Vagina (tissue), 2 donors: ENCODE results near the gene MAML3. TPM values are rescaled to one million over a fixed set of nuclear protein-coding genes. Genes with fewer than 3 reads are reported as not detected.

ENCODE experiments used
- DNase-seq, 2 donors: peaks; one replicate each; pipeline ENCODE4 v3.0.0-alpha.2; 2017; ENCODE audit errors: extremely low spot score in 2 of 2
- H3K27ac ChIP-seq: fragments of 200-600 bp; sonication (generic); one replicate; pipeline ENCODE4 v1.5.1; 2019
- H3K27me3 ChIP-seq: fragments of 200-600 bp; sonication (generic); one replicate; pipeline ENCODE4 v1.5.1; 2019
- H3K36me3 ChIP-seq, 2 donors: fragments of 200-600 bp; sonication (generic); one replicate each; pipeline ENCODE4 v1.5.1; 2017 to 2019
- H3K4me1 ChIP-seq: fragments of 200-600 bp; sonication (generic); one replicate; pipeline ENCODE4 v1.5.1; 2019
- H3K4me3 ChIP-seq, 2 donors: fragments of 200-600 bp; sonication (generic); 1 replicate in 1 of 2; 2 replicates in 1 of 2; pipeline ENCODE4 v1.5.1; 2016 to 2019
- H3K9me3 ChIP-seq: fragments of 200-600 bp; sonication (generic); one replicate; pipeline ENCODE4 v1.5.1; 2019
- POLR2A ChIP-seq, 2 donors: fragments of 450-650 bp; IDR thresholded peaks; one replicate each; pipeline ENCODE4 v1.6.1; 2017; ENCODE audit warnings: antibody characterized with exemption in 2 of 2, mild to moderate bottlenecking in 2 of 2, moderate library complexity in 2 of 2
- POLR2AphosphoS5 ChIP-seq, 2 donors: sonication (generic); formaldehyde crosslinking; IDR thresholded peaks; one replicate each; pipeline ENCODE4 v1.9.0; 2017; ENCODE audit warnings: antibody characterized with exemption in 2 of 2, mild to moderate bottlenecking in 2 of 2, low read depth in 1 of 2; ENCODE audit not compliant: insufficient read depth in 1 of 2
- intact Hi-C: fragments of 100-400 bp; cut with DNase I; formaldehyde crosslinking; loops from one replicate; pipeline ENCODE4 v1.15.1; 2023
- total RNA-seq: library from RNA; depleted of rRNA; stranded (reverse); fragments of >200 nt; gene quantifications from one replicate; pipeline ENCODE4 v1.2.3, GENCODE V29; 2016
- TF ChIP-seq, protein P1 (sequence below), 3 experiments: fragments of 450-650 bp in 2 of 3; fragments of 200-600 bp in 1 of 3; sonication (generic) in 1 of 3; IDR thresholded peaks; one replicate each; pipeline ENCODE4 v1.5.1; 2017 to 2019; ENCODE audit warnings: antibody characterized with exemption in 3 of 3, mild to moderate bottlenecking in 2 of 3, moderate library complexity in 2 of 3

MAML3 gene
- total RNA-seq, 1 donor from 2014 or later, result 16.2 TPM

DNA sequence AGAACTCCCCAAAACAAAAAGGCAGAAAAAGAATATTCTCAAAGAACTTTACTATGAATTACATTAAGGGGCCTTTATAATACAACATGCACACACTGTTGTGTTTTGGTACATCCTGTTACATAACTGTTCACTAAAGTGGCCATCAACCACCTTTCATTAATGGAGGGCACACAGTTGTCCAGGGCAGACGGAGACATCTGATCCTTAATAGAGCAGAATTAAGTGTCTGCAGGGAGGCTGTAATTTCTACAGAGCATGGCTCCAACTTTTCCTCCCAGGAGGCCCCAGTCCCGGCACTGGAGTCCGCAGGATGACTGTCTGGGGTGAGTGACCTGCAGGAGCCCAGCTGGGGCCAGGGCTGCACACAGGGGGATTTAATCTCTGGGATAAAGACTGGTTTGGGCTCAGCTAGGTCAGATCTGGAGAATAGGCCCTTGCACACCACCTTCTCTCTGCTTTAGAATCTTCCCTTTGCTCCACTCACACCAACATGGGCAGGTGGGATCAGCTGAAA lies 233.4 kb downstream of the MAML3 start:
- Histone ChIP-seq H3K36me3 (no peaks in the 10 kb centered on the region), H3K4me3 (no peak overlapping the region), H3K4me1 (peaks cover 49% of the 10 kb centered on the region), H3K27ac (peak overlapping the region; percentile 66), H3K27me3 (no peaks in the 10 kb centered on the region), H3K9me3 (no peaks in the 10 kb centered on the region)
- DNase-seq, result no peak
- intact Hi-C loops, result no loop called here
- TF ChIP-seq POLR2A (IDR thresholded peaks at IDR 0.05) (no peak), POLR2AphosphoS5 (IDR thresholded peaks at IDR 0.05; ENCODE audit: insufficient read depth in 1 of 2, low read depth in 1 of 2) (no peak)
- TF ChIP-seq, protein P1, sequence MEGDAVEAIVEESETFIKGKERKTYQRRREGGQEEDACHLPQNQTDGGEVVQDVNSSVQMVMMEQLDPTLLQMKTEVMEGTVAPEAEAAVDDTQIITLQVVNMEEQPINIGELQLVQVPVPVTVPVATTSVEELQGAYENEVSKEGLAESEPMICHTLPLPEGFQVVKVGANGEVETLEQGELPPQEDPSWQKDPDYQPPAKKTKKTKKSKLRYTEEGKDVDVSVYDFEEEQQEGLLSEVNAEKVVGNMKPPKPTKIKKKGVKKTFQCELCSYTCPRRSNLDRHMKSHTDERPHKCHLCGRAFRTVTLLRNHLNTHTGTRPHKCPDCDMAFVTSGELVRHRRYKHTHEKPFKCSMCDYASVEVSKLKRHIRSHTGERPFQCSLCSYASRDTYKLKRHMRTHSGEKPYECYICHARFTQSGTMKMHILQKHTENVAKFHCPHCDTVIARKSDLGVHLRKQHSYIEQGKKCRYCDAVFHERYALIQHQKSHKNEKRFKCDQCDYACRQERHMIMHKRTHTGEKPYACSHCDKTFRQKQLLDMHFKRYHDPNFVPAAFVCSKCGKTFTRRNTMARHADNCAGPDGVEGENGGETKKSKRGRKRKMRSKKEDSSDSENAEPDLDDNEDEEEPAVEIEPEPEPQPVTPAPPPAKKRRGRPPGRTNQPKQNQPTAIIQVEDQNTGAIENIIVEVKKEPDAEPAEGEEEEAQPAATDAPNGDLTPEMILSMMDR (IDR thresholded peaks at IDR 0.05), result no peak

DNA sequence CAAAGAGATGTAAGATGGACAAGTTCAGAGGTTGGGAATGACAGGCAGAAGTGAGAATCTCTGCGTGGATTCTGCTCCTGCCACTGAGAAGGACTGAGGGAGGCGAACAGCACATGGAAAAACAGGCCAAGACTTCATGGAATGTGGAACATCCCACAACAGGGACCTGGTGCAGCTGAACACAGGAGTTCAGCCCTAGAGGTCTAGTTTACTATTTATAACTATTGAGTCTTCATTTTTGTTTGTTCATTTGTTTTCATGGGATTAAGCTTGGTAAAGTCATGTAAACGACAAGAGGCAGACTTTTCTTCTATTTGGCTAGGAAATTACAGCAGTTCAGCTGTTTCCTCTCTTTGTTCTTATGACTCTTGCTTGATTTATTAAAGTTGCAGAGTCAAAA lies 234.5 kb downstream of the MAML3 start:
- peak in 1 of 2 donors; percentile 44 for TF ChIP-seq POLR2AphosphoS5 (IDR thresholded peaks at IDR 0.05; ENCODE audit: insufficient read depth in 1 of 2, low read depth in 1 of 2)
- no peak for TF ChIP-seq POLR2A (IDR thresholded peaks at IDR 0.05)
- Histone ChIP-seq H3K4me3 (no peak overlapping the region), H3K4me1 (peaks cover 49% of the 10 kb centered on the region), H3K36me3 (no peaks in the 10 kb centered on the region), H3K9me3 (no peaks in the 10 kb centered on the region), H3K27ac (peak overlapping the region; percentile 66), H3K27me3 (no peaks in the 10 kb centered on the region)
- intact Hi-C loops, result no loop called here
- DNase-seq, result no peak

- Histone ChIP-seq H3K27ac (peak overlapping the region; percentile 66), H3K4me1 (peaks cover 54% of the 10 kb centered on the region), H3K27me3 (no peaks in the 10 kb centered on the region)
These were observed 235.0 kb downstream of the MAML3 start for GRCh38 chr4:139919004-139919403.

GRCh38 chr4:139918591-139918990 lies 235.4 kb downstream of the MAML3 start:
- peak overlapping the region; percentile 66 for H3K27ac ChIP-seq
- H3K4me3 ChIP-seq, result no peak overlapping the region
- no peaks in the 10 kb centered on the region for H3K27me3 ChIP-seq
- no peaks in the 10 kb centered on the region for H3K36me3 ChIP-seq
- TF ChIP-seq, protein P1 (IDR thresholded peaks at IDR 0.05), result no peak
- TF ChIP-seq POLR2A (IDR thresholded peaks at IDR 0.05) (no peak), POLR2AphosphoS5 (IDR thresholded peaks at IDR 0.05; ENCODE audit: insufficient read depth in 1 of 2, low read depth in 1 of 2) (no peak)
- no peak for DNase-seq
- peaks cover 57% of the 10 kb centered on the region for H3K4me1 ChIP-seq
- intact Hi-C loops, result no loop called here
- no peaks in the 10 kb centered on the region for H3K9me3 ChIP-seq

More at GRCh38 chr4:139919004-139919403, 235.0 kb downstream of the MAML3 start:
- Histone ChIP-seq H3K4me3 (no peak overlapping the region), H3K36me3 (no peaks in the 10 kb centered on the region), H3K9me3 (no peaks in the 10 kb centered on the region)
- intact Hi-C loops, result no loop called here
- TF ChIP-seq, protein P1 (IDR thresholded peaks at IDR 0.05), result no peak
- TF ChIP-seq POLR2A (IDR thresholded peaks at IDR 0.05), result no peak
- no peak for TF ChIP-seq POLR2AphosphoS5 (IDR thresholded peaks at IDR 0.05; ENCODE audit: insufficient read depth in 1 of 2, low read depth in 1 of 2)
- no peak for DNase-seq

DNA sequence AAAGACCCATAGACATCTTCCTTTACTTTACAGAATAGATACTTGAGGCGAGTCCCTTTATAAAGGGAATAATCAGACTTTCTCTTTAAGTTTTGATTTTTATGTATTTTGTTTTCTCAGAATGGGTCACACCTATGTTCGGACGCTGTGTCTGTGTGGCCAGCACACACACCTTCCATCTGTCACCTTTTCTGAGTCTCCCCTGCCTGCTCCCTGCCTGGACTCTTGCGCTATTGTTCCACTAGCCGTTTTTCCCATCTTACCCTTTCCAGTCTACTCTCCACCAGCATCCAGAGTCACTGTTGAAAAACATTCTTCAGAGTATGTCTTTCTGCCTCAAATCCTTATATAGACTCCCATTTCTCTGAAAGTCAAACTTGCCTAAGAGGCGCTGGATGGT lies 236.1 kb downstream of the MAML3 start:
- Histone ChIP-seq H3K27me3 (no peaks in the 10 kb centered on the region), H3K4me3 (no peak overlapping the region), H3K4me1 (peaks cover 61% of the 10 kb centered on the region), H3K36me3 (no peaks in the 10 kb centered on the region), H3K9me3 (no peaks in the 10 kb centered on the region), H3K27ac (peak overlapping the region; percentile 66)
- intact Hi-C loops, result no loop called here
- DNase-seq, result no peak
- TF ChIP-seq, protein P1 (IDR thresholded peaks at IDR 0.05), result no peak
- no peak for TF ChIP-seq POLR2AphosphoS5 (IDR thresholded peaks at IDR 0.05; ENCODE audit: insufficient read depth in 1 of 2, low read depth in 1 of 2)
- TF ChIP-seq POLR2A (IDR thresholded peaks at IDR 0.05), result no peak
